ENCODE results near the gene COL26A1. TPM values are rescaled to one million over a fixed set of nuclear protein-coding genes. Genes with fewer than 3 reads are reported as not detected.

The COL26A1 gene
- total and polyA plus RNA-seq, 8 donors: 0.20 to 0.55 (median 0.31) TPM; not detected in 5

DNA sequence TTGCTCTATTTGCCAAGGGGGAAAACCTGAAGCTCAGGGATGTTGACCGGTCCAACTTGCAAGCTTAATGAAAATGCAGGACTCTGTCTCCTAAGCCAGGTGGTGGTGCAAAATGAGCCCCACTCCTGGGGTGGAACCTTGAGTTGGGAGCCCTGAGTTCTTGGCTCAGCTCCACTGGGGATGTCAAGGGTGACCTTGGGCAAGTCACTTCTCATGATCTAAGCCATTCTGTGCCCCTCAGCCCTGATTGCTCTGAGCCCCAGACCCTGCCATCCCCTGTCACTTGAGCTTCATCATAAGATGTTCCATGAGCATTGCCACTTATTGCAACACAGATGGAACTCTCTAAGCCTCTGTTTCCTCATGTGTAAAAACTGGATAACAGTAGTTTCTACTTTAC lies 232.6 kb downstream of the COL26A1 start:
- WGBS, 5 donors: 85 to 100% (median 95%) methylated on average over 1 of the region's 1 CpG
- H3K4me3 ChIP-seq: no peak overlapping the region
- no peaks in the 10 kb centered on the region for H3K9me3 ChIP-seq
- H3K27me3 ChIP-seq: no peaks in the 10 kb centered on the region
- TF ChIP-seq POLR2A (IDR thresholded peaks at IDR 0.05) (no peak), EP300 (IDR thresholded peaks at IDR 0.05) (no peak)
- TF ChIP-seq, protein P1, sequence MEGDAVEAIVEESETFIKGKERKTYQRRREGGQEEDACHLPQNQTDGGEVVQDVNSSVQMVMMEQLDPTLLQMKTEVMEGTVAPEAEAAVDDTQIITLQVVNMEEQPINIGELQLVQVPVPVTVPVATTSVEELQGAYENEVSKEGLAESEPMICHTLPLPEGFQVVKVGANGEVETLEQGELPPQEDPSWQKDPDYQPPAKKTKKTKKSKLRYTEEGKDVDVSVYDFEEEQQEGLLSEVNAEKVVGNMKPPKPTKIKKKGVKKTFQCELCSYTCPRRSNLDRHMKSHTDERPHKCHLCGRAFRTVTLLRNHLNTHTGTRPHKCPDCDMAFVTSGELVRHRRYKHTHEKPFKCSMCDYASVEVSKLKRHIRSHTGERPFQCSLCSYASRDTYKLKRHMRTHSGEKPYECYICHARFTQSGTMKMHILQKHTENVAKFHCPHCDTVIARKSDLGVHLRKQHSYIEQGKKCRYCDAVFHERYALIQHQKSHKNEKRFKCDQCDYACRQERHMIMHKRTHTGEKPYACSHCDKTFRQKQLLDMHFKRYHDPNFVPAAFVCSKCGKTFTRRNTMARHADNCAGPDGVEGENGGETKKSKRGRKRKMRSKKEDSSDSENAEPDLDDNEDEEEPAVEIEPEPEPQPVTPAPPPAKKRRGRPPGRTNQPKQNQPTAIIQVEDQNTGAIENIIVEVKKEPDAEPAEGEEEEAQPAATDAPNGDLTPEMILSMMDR (IDR thresholded peaks at IDR 0.05): no peak
- no peak overlapping the region for H3K27ac ChIP-seq
- DNase-seq: no peak
- no peaks in the 10 kb centered on the region for H3K36me3 ChIP-seq
- H3K4me1 ChIP-seq: peaks cover 0 to 16% (median 12%) of the 10 kb centered on the region in 4 donors
- intact Hi-C loops (cut with DNase I; ENCODE audit: low total_unique reads): no loop called here

DNA sequence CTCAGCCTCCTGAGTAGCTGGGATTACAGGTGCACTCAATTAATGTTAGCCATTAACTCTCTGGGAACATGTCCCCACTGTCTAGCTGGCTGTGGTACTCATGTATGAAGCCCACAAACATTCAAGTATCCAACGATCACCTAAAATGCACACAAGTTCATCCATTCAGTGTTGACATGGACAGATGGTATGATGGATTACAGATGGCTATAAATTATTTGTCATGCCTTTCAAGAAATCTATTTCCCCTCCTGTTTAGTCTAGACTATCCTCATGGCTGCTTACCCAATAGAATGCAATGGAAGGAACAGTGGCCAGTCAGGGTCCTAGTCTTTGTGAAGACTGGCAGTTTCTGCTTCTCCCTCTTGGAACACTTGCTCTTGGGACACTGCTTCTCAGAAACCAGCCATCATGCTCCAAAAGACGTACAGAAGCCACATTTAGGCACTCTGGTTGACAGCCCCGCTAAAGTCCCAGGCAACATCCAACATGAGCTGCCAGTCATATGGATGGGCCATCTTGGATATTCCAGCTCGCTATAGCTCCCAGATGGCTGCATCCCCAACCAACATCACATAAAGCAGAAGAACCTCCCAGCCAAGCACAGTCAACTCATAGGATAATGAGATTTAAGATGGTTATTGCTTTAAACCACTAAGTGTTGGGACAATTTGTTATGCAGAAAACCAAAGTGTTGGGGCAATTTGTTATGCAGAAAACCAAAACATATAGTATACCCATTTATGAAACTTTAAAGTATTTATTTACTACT lies 233.3 kb downstream of the COL26A1 start:
- TF ChIP-seq, protein P1 (IDR thresholded peaks at IDR 0.05): no peak
- no peak for TF ChIP-seq EP300 (IDR thresholded peaks at IDR 0.05)
- TF ChIP-seq POLR2A (IDR thresholded peaks at IDR 0.05): no peak
- TF ChIP-seq POLR2AphosphoS5 (IDR thresholded peaks at IDR 0.05): no peak
- H3K4me1 ChIP-seq: peaks cover 0 to 16% (median 12%) of the 10 kb centered on the region in 4 donors
- no peaks in the 10 kb centered on the region for H3K27me3 ChIP-seq
- no peak overlapping the region for H3K27ac ChIP-seq
- H3K4me3 ChIP-seq: no peak overlapping the region
- no peaks in the 10 kb centered on the region for H3K9me3 ChIP-seq
- intact Hi-C loops (cut with DNase I; ENCODE audit: low total_unique reads): no loop called here
- WGBS, 5 donors: 80 to 92% (median 87%) methylated on average over 4 of the region's 4 CpGs
- DNase-seq: no peak
- no peaks in the 10 kb centered on the region for H3K36me3 ChIP-seq

DNA sequence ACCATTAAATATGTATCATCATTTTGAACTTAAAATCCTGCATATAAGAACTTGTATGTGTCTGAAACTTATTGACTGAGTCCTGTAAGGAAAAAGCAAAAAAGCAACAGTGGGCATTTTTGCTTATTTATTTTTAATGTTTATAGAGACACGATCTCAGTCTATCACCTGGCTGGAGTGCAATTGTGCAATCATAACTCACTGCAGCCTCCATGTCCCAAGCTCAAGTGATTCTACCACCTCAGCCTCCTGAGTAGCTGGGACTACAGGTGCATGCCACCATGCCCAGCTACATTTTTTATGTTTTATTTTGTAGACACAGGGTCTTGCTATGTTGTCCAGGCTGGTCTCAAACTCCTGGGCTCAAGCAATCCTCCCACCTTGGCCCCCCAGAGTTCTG lies 234.2 kb downstream of the COL26A1 start:
- no peak for TF ChIP-seq POLR2AphosphoS5 (IDR thresholded peaks at IDR 0.05)
- H3K9me3 ChIP-seq: no peaks in the 10 kb centered on the region
- peaks cover 0 to 5% (median 0%) of the 10 kb centered on the region in 3 donors for H3K27me3 ChIP-seq
- no peaks in the 10 kb centered on the region for H3K36me3 ChIP-seq
- DNase-seq: no peak
- H3K27ac ChIP-seq: no peak overlapping the region
- 36 to 54% (median 48%) methylated on average over 1 of the region's 1 CpG for WGBS, 5 donors
- no peak overlapping the region for H3K4me3 ChIP-seq
- peaks cover 0 to 16% (median 12%) of the 10 kb centered on the region in 4 donors for H3K4me1 ChIP-seq
- intact Hi-C loops (cut with DNase I; ENCODE audit: low total_unique reads): no loop called here

DNA sequence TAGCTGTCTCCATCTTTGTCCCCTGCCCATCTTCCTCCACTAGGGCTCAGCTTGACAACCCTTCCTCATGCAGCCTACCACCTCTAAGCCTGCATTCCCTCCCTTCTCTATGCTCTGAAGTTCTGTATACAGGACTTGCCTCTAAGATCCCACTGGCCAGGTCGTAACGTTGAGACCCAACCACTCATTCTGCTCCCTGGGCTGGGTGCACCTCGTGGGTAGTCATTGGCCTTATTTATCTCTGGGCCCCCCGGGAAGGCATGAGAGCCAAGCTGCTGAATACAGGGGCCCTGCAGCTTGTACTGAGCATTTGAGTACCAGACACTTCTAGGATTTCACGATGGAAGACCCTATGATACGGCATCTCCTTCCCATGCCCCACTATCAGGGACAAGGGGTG lies 235.3 kb downstream of the COL26A1 start:
- H3K4me3 ChIP-seq: no peak overlapping the region
- intact Hi-C loops (cut with DNase I; ENCODE audit: low total_unique reads): no loop called here
- no peaks in the 10 kb centered on the region for H3K36me3 ChIP-seq
- peaks cover 0 to 26% (median 21%) of the 10 kb centered on the region in 4 donors for H3K4me1 ChIP-seq
- H3K27ac ChIP-seq: peak overlapping the region in 4 of 5 donors; percentile 30 to 62 (median 53)
- H3K9me3 ChIP-seq: no peaks in the 10 kb centered on the region
- no peak for TF ChIP-seq EP300 (IDR thresholded peaks at IDR 0.05)
- no peak for TF ChIP-seq POLR2A (IDR thresholded peaks at IDR 0.05)
- no peak for TF ChIP-seq POLR2AphosphoS5 (IDR thresholded peaks at IDR 0.05)
- TF ChIP-seq, protein P1 (IDR thresholded peaks at IDR 0.05): no peak
- WGBS, 5 donors: 34 to 54% (median 43%) methylated on average over 5 to 6 of the region's 6 CpGs
- DNase-seq: no peak
- peaks cover 0 to 15% (median 0%) of the 10 kb centered on the region in 3 donors for H3K27me3 ChIP-seq

Data from stomach (tissue), 9 donors.